HG03060 (cell line): Measurements from ENCODE around the gene MCUR1.

ENCODE experiments used
- ATAC-seq: cut with Tn5 transposase; IDR thresholded peaks from one replicate; pipeline ENCODE4 v1.9.1; 2021; ENCODE audit warnings: low read depth, moderate number of reproducible peaks; ENCODE audit not compliant: unreplicated experiment

The MCUR1 gene

DNA sequence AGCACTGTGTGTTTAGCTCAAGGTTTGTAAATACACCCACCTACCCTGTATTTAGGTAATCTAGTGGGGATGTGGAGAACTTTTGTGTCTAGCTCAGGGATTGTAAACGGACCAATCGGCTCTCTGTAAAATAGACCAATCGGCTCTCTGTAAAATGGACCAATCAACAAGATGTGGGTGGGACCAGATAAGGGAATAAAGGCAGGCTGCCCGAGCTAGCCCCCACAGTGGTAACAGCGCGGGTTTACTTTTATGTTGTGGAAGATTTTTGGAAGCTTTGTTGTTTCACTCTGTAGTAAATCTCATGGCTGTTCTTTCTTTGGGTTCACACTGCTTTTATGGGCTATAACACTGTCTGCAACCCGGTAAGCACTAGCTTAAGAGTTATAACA, 70.6 kb downstream of the MCUR1 start:
- ATAC-seq: no peak

DNA sequence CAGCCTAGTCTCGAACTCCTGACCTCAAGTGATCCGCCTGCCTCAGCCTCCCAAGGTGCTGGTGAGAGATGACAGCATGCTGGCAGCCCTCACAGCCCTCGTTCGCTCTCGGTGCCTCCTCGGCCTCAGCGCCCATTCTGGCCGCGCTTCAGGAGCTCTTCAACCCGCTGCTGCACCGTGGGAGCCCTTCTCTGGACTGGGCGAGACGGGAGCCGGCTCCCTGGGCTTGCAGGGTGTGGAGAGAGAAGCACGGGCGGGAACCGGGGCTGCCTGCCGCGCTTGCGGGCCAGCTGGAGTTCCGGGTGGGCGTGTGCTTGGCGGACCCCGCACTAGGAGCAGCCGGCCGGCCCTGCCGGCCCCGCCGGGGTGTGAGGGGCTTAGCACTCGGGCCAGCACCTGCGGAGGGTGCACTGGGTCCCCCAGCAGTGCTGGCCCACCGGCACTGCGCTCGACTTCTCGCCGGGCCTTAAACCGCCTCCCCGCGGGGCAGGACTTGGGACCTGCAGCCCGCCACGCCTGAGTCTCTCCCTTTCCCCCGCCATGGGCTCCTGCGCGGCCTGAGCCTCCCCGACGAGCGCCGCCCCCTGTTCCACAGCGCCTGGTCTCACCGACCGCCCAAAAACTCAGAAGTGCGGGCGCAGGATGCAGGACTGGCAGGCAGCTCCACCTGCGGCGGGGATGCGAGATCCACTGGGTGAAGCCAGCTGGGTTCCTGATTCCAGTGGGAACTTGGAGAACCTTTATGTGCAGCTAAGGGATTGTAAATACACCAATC, 71.2 kb downstream of the MCUR1 start:
- ATAC-seq: no peak

DNA sequence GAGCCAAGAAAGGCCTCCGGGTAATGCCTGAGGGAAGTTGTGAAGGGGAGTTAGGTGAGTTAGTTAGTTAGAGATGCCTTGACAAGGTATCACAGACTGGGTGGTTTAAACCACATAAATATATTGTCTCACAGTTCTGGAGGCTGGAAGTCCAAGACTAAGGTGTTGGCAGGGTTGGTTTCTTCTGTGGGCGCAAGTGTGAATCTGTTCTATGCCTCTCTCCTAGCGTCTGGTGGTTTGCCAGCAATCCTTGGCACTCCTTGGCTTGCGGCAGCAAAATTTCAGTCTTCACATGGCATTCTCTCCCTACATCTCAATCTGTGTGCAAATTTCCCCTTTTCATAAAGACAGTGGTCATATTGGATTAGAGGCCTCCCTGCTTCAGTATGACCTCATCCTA, 73.0 kb downstream of the MCUR1 start:
- ATAC-seq: no peak
